BE2C (cell line): ENCODE results near the gene ANKRD26.
A peak's percentile ranks its signal among the peaks of the same experiment; 100 is the strongest.

Experiments
- DNase-seq: peaks from one replicate; pipeline ENCODE4 v3.0.0-alpha.2; 2020
- H3K27me3 ChIP-seq: fragments of 250-450 bp; sonication (Bioruptor Pico); 2 replicates; pipeline ENCODE4 v1.5.1; 2020; ENCODE audit warnings: mild to moderate bottlenecking
- H3K36me3 ChIP-seq: fragments of 250-450 bp; sonication (Bioruptor Pico); 2 replicates; pipeline ENCODE4 v1.5.1; 2020; ENCODE audit warnings: mild to moderate bottlenecking
- H3K4me1 ChIP-seq: fragments of 250-450 bp; sonication (Bioruptor Pico); 2 replicates; pipeline ENCODE4 v1.5.1; 2020
- H3K4me3 ChIP-seq: 2 replicates; pipeline ENCODE4 v1.5.1; 2011; ENCODE audit warnings: low read depth, low read length
- H3K9me3 ChIP-seq: fragments of 250-450 bp; sonication (Bioruptor Pico); 2 replicates; pipeline ENCODE4 v1.5.1; 2020
- CTCF ChIP-seq: IDR thresholded peaks from 2 replicates; pipeline ENCODE4 v1.5.1; 2012; ENCODE audit warnings: mild to moderate bottlenecking, low read depth, low read length

Gene ANKRD26

GRCh38 chr10:27108165-27108564, 7.9 kb upstream of the ANKRD26 start:
- no peak for TF ChIP-seq CTCF
- Histone ChIP-seq H3K27me3 (no peaks in the 10 kb centered on the region), H3K4me3 (no peak overlapping the region), H3K4me1 (no peaks in the 10 kb centered on the region), H3K36me3 (peaks cover 21% of the 10 kb centered on the region), H3K9me3 (no peaks in the 10 kb centered on the region)
- DNase-seq: no peak

- no peaks in the 10 kb centered on the region for H3K27me3 ChIP-seq
- H3K36me3 ChIP-seq: no peaks in the 10 kb centered on the region
- H3K4me1 ChIP-seq: no peaks in the 10 kb centered on the region
- no peak overlapping the region for H3K4me3 ChIP-seq
- no peak for DNase-seq
- H3K9me3 ChIP-seq: no peaks in the 10 kb centered on the region
- TF ChIP-seq CTCF: no peak
These were observed 4.6 kb upstream of the ANKRD26 start for GRCh38 chr10:27104919-27105318.

- no peaks in the 10 kb centered on the region for H3K4me1 ChIP-seq
- no peaks in the 10 kb centered on the region for H3K9me3 ChIP-seq
- TF ChIP-seq CTCF: no peak
- peak overlapping the region; percentile 72 for H3K4me3 ChIP-seq
- no peaks in the 10 kb centered on the region for H3K27me3 ChIP-seq
- no peaks in the 10 kb centered on the region for H3K36me3 ChIP-seq
- no peak for DNase-seq
These were observed 586 bp upstream of the ANKRD26 start for GRCh38 chr10:27100813-27101347.

GRCh38 chr10:27099448-27099847, 846 bp downstream of the ANKRD26 start:
- Histone ChIP-seq H3K4me3 (peak overlapping the region; percentile 72), H3K27me3 (no peaks in the 10 kb centered on the region), H3K4me1 (no peaks in the 10 kb centered on the region), H3K36me3 (no peaks in the 10 kb centered on the region), H3K9me3 (no peaks in the 10 kb centered on the region)
- TF ChIP-seq CTCF: no peak
- DNase-seq: no peak

- Histone ChIP-seq H3K36me3 (no peaks in the 10 kb centered on the region; the same call in none of the 2 replicates), H3K9me3 (no peaks in the 10 kb centered on the region), H3K27me3 (no peaks in the 10 kb centered on the region), H3K4me1 (no peaks in the 10 kb centered on the region), H3K4me3 (no peak overlapping the region)
- no peak for TF ChIP-seq CTCF
- no peak for DNase-seq
These were observed 11.9 kb downstream of the ANKRD26 start for GRCh38 chr10:27088119-27089044.
